Measurements from ENCODE around the gene DYNC1I2.

The DYNC1I2 gene

DNA sequence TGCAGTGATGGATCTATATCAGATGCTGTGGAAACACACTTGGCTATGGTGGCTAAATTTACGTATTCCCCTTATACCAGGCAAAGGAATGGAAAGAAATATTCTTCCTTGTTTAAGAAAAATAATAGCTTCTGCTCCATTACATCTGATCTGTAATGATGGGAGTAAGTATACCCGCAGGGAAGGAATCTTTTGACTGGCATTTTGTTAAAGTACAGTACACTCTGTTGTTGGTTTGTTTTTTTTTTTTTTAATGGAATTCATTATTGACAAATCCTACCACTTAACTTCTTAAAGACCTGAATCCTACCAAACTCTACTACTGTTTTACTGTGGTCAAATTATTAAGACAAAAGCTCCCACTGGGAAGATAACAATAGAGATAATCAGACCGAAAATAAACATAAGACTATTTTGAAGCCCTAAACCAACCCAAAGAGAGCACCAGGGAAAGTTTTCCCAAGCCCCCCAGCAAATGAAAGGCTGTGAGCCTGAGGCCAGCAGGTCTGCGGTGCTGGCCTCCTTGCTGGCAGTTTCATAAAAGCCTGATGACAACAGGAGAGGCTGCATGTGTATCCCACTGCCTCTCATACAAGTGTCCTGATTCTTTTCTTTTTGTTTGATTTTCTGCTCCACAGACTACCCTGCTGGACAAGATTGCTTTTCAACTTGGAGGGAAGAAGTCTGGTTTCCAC is 105.8 kb downstream of the DYNC1I2 start:
- no peak overlapping the region for H3K27ac ChIP-seq
- no peak for TF ChIP-seq ZFX (IDR thresholded peaks at IDR 0.05)
- TF ChIP-seq CTCF (conservative IDR thresholded peaks at IDR 0.05): no peak

- TF ChIP-seq CTCF (conservative IDR thresholded peaks at IDR 0.05) (no peak), ZFX (IDR thresholded peaks at IDR 0.05) (no peak)
- H3K27ac ChIP-seq: no peak overlapping the region
These were observed 106.7 kb downstream of the DYNC1I2 start for GRCh38 chr2:171793691-171794678.

DNA sequence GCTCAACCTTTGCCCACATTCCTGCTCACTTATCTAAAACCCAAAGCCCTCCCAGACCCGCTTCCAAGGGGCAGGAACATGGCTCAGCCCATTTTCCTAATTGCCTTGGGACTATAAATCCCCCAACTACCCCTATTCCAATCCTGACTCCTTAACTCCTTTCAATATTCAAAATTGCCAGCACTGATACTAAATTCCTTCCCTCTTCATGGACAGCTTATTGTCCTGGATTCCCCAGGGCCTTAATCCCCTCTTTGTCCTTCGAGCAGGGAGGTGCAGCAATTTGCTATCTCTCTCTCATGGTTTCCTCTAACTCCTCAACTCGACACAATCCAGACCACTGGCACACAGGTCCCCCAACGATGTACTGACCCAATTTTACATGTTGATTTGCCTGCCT is 107.6 kb downstream of the DYNC1I2 start:
- TF ChIP-seq ZFX (IDR thresholded peaks at IDR 0.05) (no peak), CTCF (conservative IDR thresholded peaks at IDR 0.05) (no peak)
- H3K27ac ChIP-seq: no peak overlapping the region

Measured in C4-2B (cell line).